Renal cortex interstitium (tissue), 15 donors: ENCODE data around the gene TMOD3. TPM values are rescaled to one million over a fixed set of nuclear protein-coding genes. Genes with fewer than 3 reads are reported as not detected.
"Not testable (repeated sequence)": the region's sequence is repeated elsewhere in the genome, so short reads cannot be mapped to it uniquely, and the experiment has no call there.

Source experiments
- DNase-seq, 11 donors: peaks; one replicate each; pipeline ENCODE4 v3.0.0-alpha.2; 2013; ENCODE audit warnings: low read depth in 9 of 11, low spot score in 4 of 11; ENCODE audit errors: extremely low read depth in 1 of 11
- long read RNA-seq, 16 experiments: transcript quantifications; one replicate each; lab custom pipeline, GENCODE V29; 2026
- polyA plus RNA-seq, 3 donors: library from polyadenylated mRNA; unstranded; fragments of 120-200 nt; gene quantifications; one replicate each; pipeline ENCODE4 v1.2.1, GENCODE V29; 2013; ENCODE audit not compliant: insufficient read length in 3 of 3

The TMOD3 gene
- 10 to 100 TPM; 48.3 to 55.3 (median 51.6) TPM for polyA plus RNA-seq
- long read RNA-seq, donor 1, full-length matches to known transcripts = 8 of 8 reads
- long read RNA-seq, donor 1, partial matches to known transcripts = 0 of 8 reads
- long read RNA-seq, donor 1, other reads (novel, unspliced or antisense) = 0 of 8 reads
- long read RNA-seq, donor 2, full-length matches to known transcripts = 4 of 46 reads
- long read RNA-seq, donor 2, partial matches to known transcripts = 42 of 46 reads
- long read RNA-seq, donor 2, other reads (novel, unspliced or antisense) = 0 of 46 reads
- long read RNA-seq, donor 3, full-length matches to known transcripts = 19 of 105 reads
- long read RNA-seq, donor 3, partial matches to known transcripts = 77 of 105 reads
- long read RNA-seq, donor 3, other reads (novel, unspliced or antisense) = 9 of 105 reads
- long read RNA-seq, donor 4, full-length matches to known transcripts = 11 of 22 reads
- long read RNA-seq, donor 4, partial matches to known transcripts = 11 of 22 reads
- long read RNA-seq, donor 4, other reads (novel, unspliced or antisense) = 0 of 22 reads
- long read RNA-seq, donor 5 = 0 reads
- long read RNA-seq, donor 6, full-length matches to known transcripts = 9 of 33 reads
- long read RNA-seq, donor 6, partial matches to known transcripts = 24 of 33 reads
- long read RNA-seq, donor 6, other reads (novel, unspliced or antisense) = 0 of 33 reads
- long read RNA-seq, donor 7, full-length matches to known transcripts = 7 of 26 reads
- long read RNA-seq, donor 7, partial matches to known transcripts = 19 of 26 reads
- long read RNA-seq, donor 7, other reads (novel, unspliced or antisense) = 0 of 26 reads
- long read RNA-seq, donor 8 = 0 reads
- long read RNA-seq, donor 9, full-length matches to known transcripts = 1 of 22 reads
- long read RNA-seq, donor 9, partial matches to known transcripts = 21 of 22 reads
- long read RNA-seq, donor 9, other reads (novel, unspliced or antisense) = 0 of 22 reads
- long read RNA-seq, donor 10, full-length matches to known transcripts = 9 of 71 reads
- long read RNA-seq, donor 10, partial matches to known transcripts = 28 of 71 reads
- long read RNA-seq, donor 10, other reads (novel, unspliced or antisense) = 34 of 71 reads
- long read RNA-seq, donor 11, full-length matches to known transcripts = 11 of 24 reads
- long read RNA-seq, donor 11, partial matches to known transcripts = 13 of 24 reads
- long read RNA-seq, donor 11, other reads (novel, unspliced or antisense) = 0 of 24 reads
- long read RNA-seq, donor 12, full-length matches to known transcripts = 5 of 12 reads
- long read RNA-seq, donor 12, partial matches to known transcripts = 7 of 12 reads
- long read RNA-seq, donor 12, other reads (novel, unspliced or antisense) = 0 of 12 reads
- long read RNA-seq, donor 13 = 0 reads
- long read RNA-seq, donor 14, full-length matches to known transcripts = 8 of 15 reads
- long read RNA-seq, donor 14, partial matches to known transcripts = 7 of 15 reads
- long read RNA-seq, donor 14, other reads (novel, unspliced or antisense) = 0 of 15 reads
- long read RNA-seq, donor 15, full-length matches to known transcripts = 6 of 6 reads
- long read RNA-seq, donor 15, partial matches to known transcripts = 0 of 6 reads
- long read RNA-seq, donor 15, other reads (novel, unspliced or antisense) = 0 of 6 reads
- long read RNA-seq, donor 16, full-length matches to known transcripts = 32 of 181 reads
- long read RNA-seq, donor 16, partial matches to known transcripts = 124 of 181 reads
- long read RNA-seq, donor 16, other reads (novel, unspliced or antisense) = 25 of 181 reads

DNA sequence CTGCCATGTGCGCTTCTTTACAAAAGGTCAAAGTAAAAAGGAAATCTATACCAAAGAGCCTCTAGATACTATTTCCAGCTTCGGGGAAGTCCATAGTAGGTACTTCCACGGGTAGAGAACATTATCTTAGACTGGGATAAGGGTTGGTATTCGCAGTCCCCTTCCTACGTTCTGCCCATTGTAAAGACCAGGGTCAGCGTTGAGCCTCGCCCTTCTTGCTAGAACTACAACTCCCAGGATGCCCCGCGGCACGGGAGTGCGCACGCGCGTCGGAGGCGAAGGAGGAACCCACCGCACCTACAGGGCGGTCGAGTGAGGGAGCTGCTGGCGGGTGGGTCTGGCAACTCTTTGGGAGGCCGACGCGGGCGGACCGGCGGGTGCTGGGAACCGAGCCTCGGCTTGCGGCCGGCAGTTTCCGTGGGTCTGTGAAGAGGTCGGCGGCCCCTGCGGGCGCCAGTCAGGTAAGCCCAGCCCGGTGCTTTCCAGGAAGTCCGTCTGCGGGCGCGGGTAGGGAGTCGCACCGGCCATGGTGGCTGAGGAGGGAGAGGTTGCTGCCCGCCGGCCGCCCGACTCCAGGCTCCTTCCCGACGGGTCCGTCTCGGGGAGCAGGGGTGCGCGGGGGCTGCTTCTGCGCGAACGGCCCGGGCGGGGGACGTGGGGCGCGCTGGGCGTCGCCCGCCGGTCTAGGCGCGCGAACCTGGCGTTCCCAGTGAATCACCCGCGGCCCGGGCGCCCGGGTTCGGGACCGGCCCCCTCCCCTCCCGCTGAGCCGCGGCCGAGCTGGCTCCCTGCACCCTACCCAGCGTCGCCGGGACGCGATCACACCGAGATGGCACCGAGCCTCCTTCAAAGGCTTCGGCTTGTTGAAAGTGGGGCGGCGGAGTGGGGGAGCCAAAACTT lies at the start of gene TMOD3:
Gene TMOD3, plus strand, starts transcription at position 278 of the 900 bp plus-strand sequence. CDS start 33,232 bp downstream, outside the sequence.
- peak; percentile 75 to 90 (median 84) for DNase-seq

DNA sequence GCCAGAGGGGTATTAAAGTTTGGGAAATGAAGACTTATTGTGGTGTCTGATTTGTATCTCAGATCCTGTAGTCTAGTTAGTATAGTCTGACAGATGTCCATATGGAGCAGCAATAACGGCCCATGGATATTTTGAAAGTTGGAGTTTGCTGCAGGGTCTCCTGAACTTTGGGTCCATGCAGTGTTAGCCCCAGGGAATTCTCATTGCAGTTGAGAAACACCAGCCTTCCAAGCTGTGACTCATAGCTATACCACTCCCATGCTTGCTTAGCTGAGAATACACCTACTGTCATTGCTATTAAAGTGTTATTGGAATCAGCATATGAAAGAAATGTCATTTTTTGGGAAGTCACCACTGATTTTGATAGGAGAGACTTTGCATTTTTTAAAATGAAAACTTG lies 48.8 kb upstream of the TMOD3 start:
- no peak for DNase-seq

- DNase-seq = no peak
These were observed 47.9 kb upstream of the TMOD3 start for GRCh38 chr15:51781506-51781905.

DNA sequence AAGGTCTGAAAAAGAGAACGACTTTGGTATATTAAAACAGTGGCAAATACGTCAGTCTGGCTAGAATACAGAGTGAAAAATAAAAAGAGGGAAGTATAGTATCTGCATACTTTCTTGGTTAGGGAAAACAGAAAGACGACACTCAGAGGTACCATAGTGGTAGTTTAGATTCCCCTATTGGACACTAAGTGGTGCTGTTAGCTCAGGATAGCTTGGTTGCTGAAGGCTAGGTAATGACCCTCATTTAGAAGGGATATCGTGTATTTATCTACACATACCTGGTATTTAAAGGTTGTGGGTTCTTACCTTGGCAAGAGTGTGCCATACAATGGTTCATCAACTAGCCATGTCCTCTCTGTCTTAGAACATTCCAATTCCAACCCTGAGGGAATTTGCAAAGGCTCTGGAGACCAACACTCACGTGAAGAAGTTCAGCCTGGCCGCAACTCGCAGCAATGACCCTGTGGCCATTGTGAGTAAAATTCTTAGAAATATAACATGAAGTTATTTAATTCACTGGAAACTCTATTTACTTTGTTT lies 47.0 kb upstream of the TMOD3 start:
- no peak for DNase-seq

DNA sequence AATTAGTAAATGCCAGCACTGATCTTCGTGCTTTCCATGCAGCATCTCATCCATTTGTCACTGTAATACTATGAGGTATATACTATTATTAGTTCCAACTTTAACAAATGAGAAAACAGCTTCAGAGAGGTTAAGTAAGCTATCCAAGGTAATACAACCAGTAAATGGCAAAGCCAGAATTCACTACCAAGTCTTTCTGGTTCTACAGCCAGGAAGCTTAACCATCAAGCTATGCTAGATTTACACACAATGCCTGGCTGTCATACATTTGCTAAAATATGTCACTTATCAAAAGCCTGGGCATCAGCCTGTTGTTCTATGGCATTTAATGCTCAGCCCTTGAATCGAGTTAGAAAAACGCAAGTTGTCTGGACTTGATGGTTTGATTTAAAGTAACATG lies 45.5 kb upstream of the TMOD3 start:
- no peak for DNase-seq

- not testable (repeated sequence) for DNase-seq
These were observed 42.3 kb upstream of the TMOD3 start for GRCh38 chr15:51787130-51787529.

DNA sequence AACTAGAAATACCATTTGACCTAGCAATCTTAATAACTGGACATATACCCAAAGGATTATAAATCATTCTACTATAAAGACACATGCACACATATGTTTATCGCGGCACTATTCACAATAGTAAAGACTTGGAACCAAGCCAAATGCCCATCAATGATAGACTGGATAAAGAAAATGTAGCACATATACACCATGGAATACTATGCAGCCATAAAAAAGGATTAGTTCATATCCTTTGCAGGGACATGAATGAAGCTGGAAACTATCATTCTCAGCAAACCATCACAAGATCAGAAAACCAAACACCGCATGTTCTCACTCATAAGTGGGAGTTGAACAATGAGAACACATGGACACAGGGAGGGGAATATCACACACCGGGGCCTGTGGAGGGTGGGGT lies 37.0 kb upstream of the TMOD3 start:
- DNase-seq = not testable (repeated sequence)

GRCh38 chr15:51793521-51794305 lies 35.7 kb upstream of the TMOD3 start:
- DNase-seq = peak in 2 of 11 donors; percentile 9 to 38

DNA sequence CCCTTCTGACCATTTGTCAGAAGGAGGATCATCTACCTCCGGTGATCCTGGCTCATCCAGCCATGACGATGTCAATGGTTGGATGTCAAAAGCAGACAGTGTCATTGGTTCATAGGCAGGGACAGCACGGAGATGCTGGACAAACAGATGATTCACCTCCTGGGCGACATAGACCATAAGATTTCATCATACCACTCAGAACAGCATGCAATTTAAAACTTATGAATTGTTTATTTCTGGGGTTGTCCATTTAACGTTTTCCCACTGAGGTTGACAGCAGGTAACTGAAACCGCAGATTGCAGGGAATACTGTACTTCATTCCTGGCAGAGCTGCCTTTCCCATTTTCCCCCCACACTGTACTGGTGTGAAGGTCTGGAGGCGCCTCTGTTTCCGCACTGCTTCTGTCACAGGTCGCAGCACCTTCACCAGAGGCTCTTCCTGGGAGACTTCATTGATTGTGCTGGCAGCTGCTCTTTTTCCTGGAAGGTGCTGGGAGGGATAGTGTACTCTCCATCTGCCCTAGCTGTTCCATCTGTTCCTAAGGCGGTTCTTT lies 32.5 kb upstream of the TMOD3 start:
- no peak for DNase-seq

DNA sequence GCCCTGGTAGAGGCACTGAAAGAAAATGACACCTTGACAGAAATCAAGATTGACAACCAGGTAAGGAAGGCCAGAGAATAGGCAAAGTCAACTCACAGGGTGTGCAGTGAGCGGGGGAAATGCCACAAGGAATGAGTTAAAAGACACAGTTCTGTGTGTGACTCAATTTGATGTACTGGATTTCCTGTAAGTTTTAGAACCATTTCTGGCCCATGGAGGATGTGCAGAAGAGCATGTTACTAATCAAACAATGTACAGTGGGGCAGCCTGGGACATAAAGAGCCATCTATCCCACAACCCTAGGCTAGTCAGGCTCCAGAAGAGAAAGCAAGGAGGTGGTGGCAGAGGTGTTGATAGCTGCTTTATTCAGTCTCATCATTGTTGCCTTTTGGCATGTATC lies 31.2 kb upstream of the TMOD3 start:
- no peak for DNase-seq

GRCh38 chr15:51799282-51800252 lies 29.9 kb upstream of the TMOD3 start:
- DNase-seq = peak in 1 of 11 donors; percentile 12

DNA sequence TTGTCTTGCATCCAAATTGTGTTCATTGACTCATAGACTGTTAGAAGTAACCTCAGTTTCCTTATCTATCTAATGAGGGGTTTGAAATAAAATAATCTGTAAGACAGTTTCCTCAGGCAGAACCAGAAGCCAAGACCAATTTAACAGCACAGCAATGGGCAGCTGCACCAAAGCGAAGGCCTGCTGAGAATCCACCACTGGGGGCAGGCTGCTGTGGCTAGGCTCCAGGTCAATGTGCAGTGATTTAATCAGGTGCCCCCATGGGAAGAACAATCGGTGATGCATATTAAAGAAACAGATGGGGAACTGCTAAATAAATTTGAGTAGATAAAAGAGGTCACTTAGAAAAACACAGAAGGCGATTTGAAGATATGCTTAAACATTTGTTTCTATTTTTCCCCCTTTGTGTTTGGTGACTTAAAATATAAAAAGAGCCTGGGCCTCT lies 28.0 kb upstream of the TMOD3 start:
- no peak for DNase-seq

DNA sequence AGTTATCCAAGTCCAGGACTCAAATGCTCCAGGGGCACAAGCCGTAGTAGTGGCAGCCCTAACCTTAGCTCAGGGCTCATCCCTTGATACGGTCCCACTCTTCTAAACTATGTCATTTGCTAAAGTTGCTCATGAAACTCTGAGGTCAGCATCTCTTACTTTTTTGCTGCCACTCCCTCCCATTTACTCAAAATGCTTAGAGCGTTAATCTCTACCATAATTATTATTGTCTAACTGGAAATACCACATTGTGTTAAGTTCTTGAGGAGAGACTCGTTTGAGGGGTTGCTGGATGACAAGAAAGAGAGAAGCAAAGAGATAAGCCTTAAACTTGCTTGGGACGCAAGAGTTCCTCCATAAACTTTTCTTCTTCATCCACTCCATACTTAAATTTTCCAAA lies 26.9 kb upstream of the TMOD3 start:
- DNase-seq = no peak

DNA sequence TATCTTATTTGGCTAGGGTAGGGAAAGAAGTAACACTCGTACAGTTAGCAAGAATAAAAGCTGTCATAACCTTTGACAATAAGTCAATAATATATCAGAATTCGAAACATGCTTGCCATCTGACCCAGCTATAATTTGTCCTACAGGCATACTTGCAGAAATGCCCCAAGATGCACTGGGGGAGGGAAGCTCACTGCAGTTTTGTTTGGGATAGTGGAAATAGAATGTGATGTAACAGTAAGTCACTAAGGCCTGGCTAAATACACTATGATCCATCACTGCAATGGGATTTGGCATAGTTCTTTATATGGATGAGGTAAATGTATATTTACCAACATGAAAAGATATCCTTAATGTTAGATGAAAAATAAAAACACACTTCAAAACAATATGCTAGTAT lies 25.5 kb upstream of the TMOD3 start:
- no peak for DNase-seq

DNA sequence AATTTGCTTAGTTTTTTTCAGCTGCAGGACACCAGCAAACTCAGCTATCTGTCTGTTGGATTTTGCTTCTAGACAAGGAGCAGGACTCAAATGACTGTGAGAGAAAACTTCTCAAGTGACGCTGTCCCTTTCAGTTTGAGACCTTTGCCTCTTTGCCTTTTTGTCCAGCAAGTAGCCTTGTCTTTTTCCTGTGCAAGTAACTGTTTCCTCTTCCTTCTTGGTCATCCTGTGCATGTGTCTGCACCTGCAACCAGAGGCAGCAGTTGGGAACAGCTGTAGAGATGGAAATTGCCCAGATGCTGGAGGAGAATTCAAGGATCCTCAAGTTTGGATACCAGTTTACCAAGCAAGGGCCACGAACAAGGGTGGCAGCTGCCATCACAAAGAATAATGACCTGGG lies 23.3 kb upstream of the TMOD3 start:
- DNase-seq = no peak
